ENCODE data around the gene BCS1L. TPM values are rescaled to one million over a fixed set of nuclear protein-coding genes. Genes with fewer than 3 reads are reported as not detected.

The BCS1L gene
- total and polyA plus RNA-seq, 9 of the 15 experiments (the other 6 are each of a cell fraction or from before 2014, with no cell fraction given): 37.6 to 103 (median 56.7) TPM

GRCh38 chr2:218671654-218672566 is 12.4 kb downstream of the BCS1L start, which contains the start of the genes RNF25 and STK36 (continued):
- TF ChIP-seq CREBBP (IDR thresholded peaks at IDR 0.05; ENCODE audit: low read depth, low read length) (no peak), ZNF699 (CRISPR knock-in tag; IDR thresholded peaks at IDR 0.05; ENCODE audit: insufficient replicate concordance) (no peak), ZEB2 (IDR thresholded peaks at IDR 0.05) (no peak), ZNF740 (CRISPR knock-in tag; IDR thresholded peaks at IDR 0.05) (0 out of 2 replicates have a peak, but pooled peaks have one; percentile 66), ZNF740 (tag; IDR thresholded peaks at IDR 0.05) (no peak), WHSC1 (IDR thresholded peaks at IDR 0.05; ENCODE audit: low read length) (no peak), RNF2 (IDR thresholded peaks at IDR 0.05) (no peak), NCOA4 (IDR thresholded peaks at IDR 0.05; ENCODE audit: partially characterized antibody) (no peak), PML (IDR thresholded peaks at IDR 0.05; ENCODE audit: low read length) (peak; percentile 25; the same call in 1 of the 2 replicates), MAFG (tag; conservative IDR thresholded peaks at IDR 0.05) (no peak), MAZ (CRISPR knock-in tag; conservative IDR thresholded peaks at IDR 0.05 in 1 of 2, IDR thresholded peaks at IDR 0.05 in 1 of 2) (peak; percentile 42 to 52; a peak in 2 of 4 replicates), ZNF57 (CRISPR knock-in tag; IDR thresholded peaks at IDR 0.05) (no peak), PURB (CRISPR knock-in tag; IDR thresholded peaks at IDR 0.05; ENCODE audit: low read depth) (no peak), PHF8 (IDR thresholded peaks at IDR 0.05; ENCODE audit: borderline replicate concordance, low read length) (peak; percentile 90; the same call in 1 of the 2 replicates), ID3 (CRISPR knock-in tag; IDR thresholded peaks at IDR 0.05) (no peak), ID3 (tag; IDR thresholded peaks at IDR 0.05) (no peak), ZNF282 (CRISPR knock-in tag; IDR thresholded peaks at IDR 0.05) (no peak), ZNF253 (CRISPR knock-in tag; conservative IDR thresholded peaks at IDR 0.05) (no peak), GABPB1 (CRISPR knock-in tag; IDR thresholded peaks at IDR 0.05) (peak; percentile 94)
- TF ChIP-seq, protein P1, sequence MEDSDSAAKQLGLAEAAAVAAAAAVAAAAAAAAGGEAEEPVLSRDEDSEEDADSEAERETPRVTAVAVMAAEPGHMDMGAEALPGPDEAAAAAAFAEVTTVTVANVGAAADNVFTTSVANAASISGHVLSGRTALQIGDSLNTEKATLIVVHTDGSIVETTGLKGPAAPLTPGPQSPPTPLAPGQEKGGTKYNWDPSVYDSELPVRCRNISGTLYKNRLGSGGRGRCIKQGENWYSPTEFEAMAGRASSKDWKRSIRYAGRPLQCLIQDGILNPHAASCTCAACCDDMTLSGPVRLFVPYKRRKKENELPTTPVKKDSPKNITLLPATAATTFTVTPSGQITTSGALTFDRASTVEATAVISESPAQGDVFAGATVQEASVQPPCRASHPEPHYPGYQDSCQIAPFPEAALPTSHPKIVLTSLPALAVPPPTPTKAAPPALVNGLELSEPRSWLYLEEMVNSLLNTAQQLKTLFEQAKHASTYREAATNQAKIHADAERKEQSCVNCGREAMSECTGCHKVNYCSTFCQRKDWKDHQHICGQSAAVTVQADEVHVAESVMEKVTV (CRISPR knock-in tag; IDR thresholded peaks at IDR 0.05): no peak
- TF ChIP-seq, protein P2, sequence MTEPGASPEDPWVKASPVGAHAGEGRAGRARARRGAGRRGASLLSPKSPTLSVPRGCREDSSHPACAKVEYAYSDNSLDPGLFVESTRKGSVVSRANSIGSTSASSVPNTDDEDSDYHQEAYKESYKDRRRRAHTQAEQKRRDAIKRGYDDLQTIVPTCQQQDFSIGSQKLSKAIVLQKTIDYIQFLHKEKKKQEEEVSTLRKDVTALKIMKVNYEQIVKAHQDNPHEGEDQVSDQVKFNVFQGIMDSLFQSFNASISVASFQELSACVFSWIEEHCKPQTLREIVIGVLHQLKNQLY (CRISPR knock-in tag; conservative IDR thresholded peaks at IDR 0.05): no peak
- TF ChIP-seq, protein P3, sequence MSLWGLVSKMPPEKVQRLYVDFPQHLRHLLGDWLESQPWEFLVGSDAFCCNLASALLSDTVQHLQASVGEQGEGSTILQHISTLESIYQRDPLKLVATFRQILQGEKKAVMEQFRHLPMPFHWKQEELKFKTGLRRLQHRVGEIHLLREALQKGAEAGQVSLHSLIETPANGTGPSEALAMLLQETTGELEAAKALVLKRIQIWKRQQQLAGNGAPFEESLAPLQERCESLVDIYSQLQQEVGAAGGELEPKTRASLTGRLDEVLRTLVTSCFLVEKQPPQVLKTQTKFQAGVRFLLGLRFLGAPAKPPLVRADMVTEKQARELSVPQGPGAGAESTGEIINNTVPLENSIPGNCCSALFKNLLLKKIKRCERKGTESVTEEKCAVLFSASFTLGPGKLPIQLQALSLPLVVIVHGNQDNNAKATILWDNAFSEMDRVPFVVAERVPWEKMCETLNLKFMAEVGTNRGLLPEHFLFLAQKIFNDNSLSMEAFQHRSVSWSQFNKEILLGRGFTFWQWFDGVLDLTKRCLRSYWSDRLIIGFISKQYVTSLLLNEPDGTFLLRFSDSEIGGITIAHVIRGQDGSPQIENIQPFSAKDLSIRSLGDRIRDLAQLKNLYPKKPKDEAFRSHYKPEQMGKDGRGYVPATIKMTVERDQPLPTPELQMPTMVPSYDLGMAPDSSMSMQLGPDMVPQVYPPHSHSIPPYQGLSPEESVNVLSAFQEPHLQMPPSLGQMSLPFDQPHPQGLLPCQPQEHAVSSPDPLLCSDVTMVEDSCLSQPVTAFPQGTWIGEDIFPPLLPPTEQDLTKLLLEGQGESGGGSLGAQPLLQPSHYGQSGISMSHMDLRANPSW (CRISPR knock-in tag; IDR thresholded peaks at IDR 0.05): no peak

Measured in K562 (cell line).